Stimulated activated naive B cell treated with anti-CD40 and anti-IgM and Interleukin-4, amounts not matched to agents 10 μg/mL and 1 μg/mL and 100 μg/mL, for 72 hours (primary cell): Measurements from ENCODE around the gene TDG.
"Not testable (repeated sequence)": the region's sequence is repeated elsewhere in the genome, so short reads cannot be mapped to it uniquely, and the experiment has no call there.

Experiments
- ATAC-seq, 2 donors: fragments of 150-1000 bp; cut with Tn5 transposase; replicated peaks; 2 replicates each; pipeline ENCODE4 v1.10.0; 2021; ENCODE audit warnings: moderate library complexity in 1 of 2
- DNase-seq: peaks from one replicate; pipeline ENCODE4 v3.0.0; 2021
- H3K27ac Mint-ChIP-seq: one replicate; pipeline ENCODE4 v1.8.0; 2022; ENCODE audit warnings: mild to moderate bottlenecking, mixed read lengths
- H3K27me3 Mint-ChIP-seq, 2 donors: one replicate each; pipeline ENCODE4 v1.8.0; 2022; ENCODE audit warnings: mixed read lengths in 2 of 2
- H3K36me3 Mint-ChIP-seq, 2 donors: one replicate each; pipeline ENCODE4 v1.8.0; 2022; ENCODE audit warnings: mixed read lengths in 2 of 2, mild to moderate bottlenecking in 1 of 2
- H3K4me1 Mint-ChIP-seq, 2 donors: one replicate each; pipeline ENCODE4 v1.8.0; 2022; ENCODE audit warnings: mixed read lengths in 2 of 2, mild to moderate bottlenecking in 1 of 2
- H3K4me3 Mint-ChIP-seq, 2 donors: one replicate each; pipeline ENCODE4 v1.8.0; 2022; ENCODE audit warnings: mild to moderate bottlenecking in 2 of 2, mixed read lengths in 2 of 2, moderate library complexity in 1 of 2
- H3K9me3 Mint-ChIP-seq, 2 donors: one replicate each; pipeline ENCODE4 v1.8.0; 2022; ENCODE audit warnings: mixed read lengths in 2 of 2, mild to moderate bottlenecking in 1 of 2

Gene TDG

GRCh38 chr12:104021862-104022261, 56.2 kb downstream of the TDG start:
- DNase-seq, H3K36me3 Mint-ChIP-seq, H3K27ac Mint-ChIP-seq, H3K4me1 Mint-ChIP-seq, H3K4me3 Mint-ChIP-seq, ATAC-seq: not testable (repeated sequence)
- H3K9me3 Mint-ChIP-seq: peaks cover 0 to 10% of the 10 kb centered on the region in 2 donors
- H3K27me3 Mint-ChIP-seq: peaks cover 25 to 36% of the 10 kb centered on the region in 2 donors

GRCh38 chr12:104022786-104023185, 57.1 kb downstream of the TDG start:
- Mint-ChIP-seq H3K4me1 (peaks cover 0 to 6% of the 10 kb centered on the region in 2 donors), H3K27ac (no peak overlapping the region)

GRCh38 chr12:104023710-104024109, 58.0 kb downstream of the TDG start:
- peaks cover 0 to 6% of the 10 kb centered on the region in 2 donors for H3K4me1 Mint-ChIP-seq
- H3K9me3 Mint-ChIP-seq: peaks cover 0 to 10% of the 10 kb centered on the region in 2 donors
- H3K4me3 Mint-ChIP-seq: no peak overlapping the region
- ATAC-seq: no peak
- no peaks in the 10 kb centered on the region for H3K36me3 Mint-ChIP-seq
- H3K27me3 Mint-ChIP-seq: peaks cover 38 to 47% of the 10 kb centered on the region in 2 donors
- DNase-seq: no peak
- no peak overlapping the region for H3K27ac Mint-ChIP-seq

More at GRCh38 chr12:104022786-104023185, 57.1 kb downstream of the TDG start:
- no peak for DNase-seq
- no peak overlapping the region for H3K4me3 Mint-ChIP-seq
- H3K9me3 Mint-ChIP-seq: peaks cover 0 to 10% of the 10 kb centered on the region in 2 donors
- no peak for ATAC-seq
- H3K36me3 Mint-ChIP-seq: no peaks in the 10 kb centered on the region
- peaks cover 33 to 41% of the 10 kb centered on the region in 2 donors for H3K27me3 Mint-ChIP-seq

- DNase-seq: no peak
- no peak overlapping the region for H3K4me3 Mint-ChIP-seq
- peaks cover 0 to 6% of the 10 kb centered on the region in 2 donors for H3K4me1 Mint-ChIP-seq
- H3K36me3 Mint-ChIP-seq: no peaks in the 10 kb centered on the region
- H3K27ac Mint-ChIP-seq: no peak overlapping the region
- H3K9me3 Mint-ChIP-seq: peaks cover 0 to 10% of the 10 kb centered on the region in 2 donors
- ATAC-seq: no peak
- H3K27me3 Mint-ChIP-seq: peaks cover 37 to 48% of the 10 kb centered on the region in 2 donors
These were observed 58.7 kb downstream of the TDG start for GRCh38 chr12:104024348-104024747.

GRCh38 chr12:104025771-104026170, 60.1 kb downstream of the TDG start:
- Mint-ChIP-seq H3K27ac (no peak overlapping the region), H3K9me3 (peaks cover 0 to 10% of the 10 kb centered on the region in 2 donors), H3K4me1 (peaks cover 0 to 6% of the 10 kb centered on the region in 2 donors), H3K4me3 (no peak overlapping the region), H3K27me3 (peaks cover 30 to 51% of the 10 kb centered on the region in 2 donors), H3K36me3 (no peaks in the 10 kb centered on the region)
- DNase-seq: no peak
- no peak for ATAC-seq

- Mint-ChIP-seq H3K36me3 (no peaks in the 10 kb centered on the region), H3K4me3 (no peak overlapping the region)
- ATAC-seq: no peak
These were observed 61.3 kb downstream of the TDG start for GRCh38 chr12:104026841-104027599.

GRCh38 chr12:104030596-104030995, 64.9 kb downstream of the TDG start:
- H3K36me3 Mint-ChIP-seq, H3K27ac Mint-ChIP-seq, DNase-seq, H3K4me3 Mint-ChIP-seq, H3K4me1 Mint-ChIP-seq, H3K9me3 Mint-ChIP-seq: not testable (repeated sequence)
- peaks cover 27 to 55% of the 10 kb centered on the region in 2 donors for H3K27me3 Mint-ChIP-seq
- peak in 1 of 2 donors; percentile 25 for ATAC-seq

More at GRCh38 chr12:104026841-104027599, 61.3 kb downstream of the TDG start:
- Mint-ChIP-seq H3K4me1 (no peaks in the 10 kb centered on the region), H3K9me3 (peaks cover 0 to 7% of the 10 kb centered on the region in 2 donors), H3K27ac (no peak overlapping the region), H3K27me3 (peaks cover 30 to 44% of the 10 kb centered on the region in 2 donors)
- no peak for DNase-seq

GRCh38 chr12:104036143-104036542, 70.5 kb downstream of the TDG start:
- not testable (repeated sequence) for DNase-seq, ATAC-seq, H3K9me3 Mint-ChIP-seq, H3K4me3 Mint-ChIP-seq, H3K27ac Mint-ChIP-seq, H3K36me3 Mint-ChIP-seq, H3K4me1 Mint-ChIP-seq
- H3K27me3 Mint-ChIP-seq: peaks cover 14 to 32% of the 10 kb centered on the region in 2 donors
